HEK293T (cell line): ENCODE data around the gene CDC42SE2.

Experiments
- ARNT ChIP-seq: fragments of 450-650 bp; IDR thresholded peaks from 2 replicates; pipeline ENCODE4 v1.6.1; 2017; ENCODE audit warnings: mild to moderate bottlenecking
- ELF4 ChIP-seq: fragments of 450-650 bp; IDR thresholded peaks from 2 replicates; pipeline ENCODE4 v1.6.1; 2017; ENCODE audit warnings: antibody characterized with exemption
- FOXA1 ChIP-seq: fragments of 450-650 bp; IDR thresholded peaks from 2 replicates; pipeline ENCODE4 v1.6.1; 2016; ENCODE audit warnings: mild to moderate bottlenecking
- FOXK2 ChIP-seq: fragments of 450-650 bp; IDR thresholded peaks from 2 replicates; pipeline ENCODE4 v1.6.1; 2016; ENCODE audit warnings: mild to moderate bottlenecking
- FOXM1 ChIP-seq: fragments of 450-650 bp; IDR thresholded peaks from 2 replicates; pipeline ENCODE4 v1.6.1; 2017; ENCODE audit warnings: mild to moderate bottlenecking, borderline replicate concordance
- L3MBTL2 ChIP-seq: fragments of 450-650 bp; conservative IDR thresholded peaks from 2 replicates; pipeline ENCODE4 v1.6.1; 2016; ENCODE audit warnings: mild to moderate bottlenecking
- NFRKB ChIP-seq: fragments of 450-650 bp; IDR thresholded peaks from 2 replicates; pipeline ENCODE4 v1.6.1; 2016; ENCODE audit warnings: mild to moderate bottlenecking, moderate library complexity
- SP1 ChIP-seq: fragments of 450-650 bp; IDR thresholded peaks from 2 replicates; pipeline ENCODE4 v1.6.1; 2017
- SUZ12 ChIP-seq: fragments of 450-650 bp; IDR thresholded peaks from 2 replicates; pipeline ENCODE4 v1.6.1; 2016; ENCODE audit warnings: mild to moderate bottlenecking
- TARDBP ChIP-seq: fragments of 450-650 bp; IDR thresholded peaks from 2 replicates; pipeline ENCODE4 v1.6.1; 2016
- ZNF384 ChIP-seq: fragments of 450-650 bp; IDR thresholded peaks from 2 replicates; pipeline ENCODE4 v1.6.1; 2016

GRCh38 chr5:131218392-131218791 lies 45.5 kb upstream of the CDC42SE2 start:
- TF ChIP-seq ELF4 (no peak), FOXK2 (no peak), TARDBP (no peak), FOXM1 (no peak), SUZ12 (no peak), ARNT (no peak), NFRKB (no peak), ZNF384 (no peak), L3MBTL2 (no peak), SP1 (no peak), FOXA1 (no peak)
